Activated T-cell treated with anti-CD3 and anti-CD28 coated beads, Interleukin-2, amount 50 U/mL, for 4 hours (primary cell): ENCODE measurements around the gene NLRP5. TPM values are rescaled to one million over a fixed set of nuclear protein-coding genes. Genes with fewer than 3 reads are reported as not detected.
"Not testable (repeated sequence)": the region's sequence is repeated elsewhere in the genome, so short reads cannot be mapped to it uniquely, and the experiment has no call there.

Source experiments
- ATAC-seq, 2 donors: fragments of 200-7000 bp; cut with Tn5 transposase; one replicate each; pipeline ENCODE4 v1.10.0; 2021
- DNase-seq: peaks from one replicate; pipeline ENCODE4 v3.0.0-alpha.2; 2020
- H3K27me3 Mint-ChIP-seq: one replicate; pipeline ENCODE4 v1.8.0; 2021; ENCODE audit warnings: low read depth, mixed read lengths
- H3K36me3 Mint-ChIP-seq: one replicate; pipeline ENCODE4 v1.8.0; 2022; ENCODE audit warnings: mixed read lengths; ENCODE audit not compliant: insufficient read depth
- H3K4me1 Mint-ChIP-seq: one replicate; pipeline ENCODE4 v1.8.0; 2021; ENCODE audit warnings: low read depth, mixed read lengths
- H3K4me3 Mint-ChIP-seq: one replicate; pipeline ENCODE4 v1.8.0; 2021; ENCODE audit warnings: mild to moderate bottlenecking, moderate library complexity, mixed read lengths
- H3K9me3 Mint-ChIP-seq: one replicate; pipeline ENCODE4 v1.8.0; 2021; ENCODE audit warnings: mixed read lengths
- total RNA-seq, 3 donors: library from RNA; stranded (reverse); gene quantifications; one replicate each; pipeline ENCODE4 v1.2.1, GENCODE V29; 2021

Gene NLRP5
- total RNA-seq, 3 donors from 2014 or later, result not detected

DNA sequence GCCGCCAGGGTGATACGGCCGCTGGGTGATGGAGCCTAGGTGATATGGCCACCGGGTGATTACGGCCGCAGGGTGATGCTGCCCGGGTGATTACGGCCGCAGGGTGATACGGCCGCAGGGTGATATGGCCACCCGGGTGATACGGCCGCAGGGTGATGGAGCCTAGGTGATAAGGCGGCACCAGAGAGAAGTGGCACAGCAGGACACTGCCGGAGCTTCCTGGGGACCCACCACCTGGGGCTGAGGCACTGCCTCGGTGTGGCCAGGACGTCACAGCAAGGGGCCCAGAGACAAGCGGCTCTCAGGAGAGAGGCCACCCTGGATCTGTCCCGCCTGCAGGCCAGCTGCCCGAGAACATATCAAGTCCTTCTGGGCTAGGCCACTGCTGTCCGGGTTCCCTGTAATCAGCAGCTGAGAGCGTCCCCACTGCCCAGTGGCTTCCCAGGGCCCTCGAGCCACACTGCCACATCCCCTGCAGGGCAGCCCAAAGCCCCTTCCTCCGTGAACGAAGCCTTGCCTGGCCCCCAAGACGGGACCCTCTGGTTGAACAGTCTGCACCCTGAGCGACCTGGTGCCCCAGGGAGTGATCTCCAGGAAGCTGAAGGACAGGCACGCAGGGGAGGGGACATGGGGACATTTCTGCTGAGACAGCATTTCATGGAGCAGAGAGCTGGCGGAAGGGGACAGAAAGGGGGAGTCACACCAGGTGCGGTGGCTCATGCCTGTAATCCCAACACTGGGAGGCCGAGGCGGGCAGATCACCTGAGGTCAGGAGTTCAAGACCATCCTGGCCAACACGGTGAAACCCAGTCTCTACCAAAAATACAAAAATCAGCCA lies 112.4 kb downstream of the NLRP5 start:
- peaks cover 15% of the 10 kb centered on the region for H3K36me3 Mint-ChIP-seq
- no peak overlapping the region for H3K4me3 Mint-ChIP-seq
- no peaks in the 10 kb centered on the region for H3K27me3 Mint-ChIP-seq
- no peaks in the 10 kb centered on the region for H3K9me3 Mint-ChIP-seq
- no peaks in the 10 kb centered on the region for H3K4me1 Mint-ChIP-seq
- ATAC-seq (no peak), DNase-seq (no peak)

GRCh38 chr19:56099638-56100539 lies 113.3 kb downstream of the NLRP5 start:
- DNase-seq (no peak), ATAC-seq (no peak)
- H3K4me1 Mint-ChIP-seq, result peaks cover 2% of the 10 kb centered on the region
- no peak overlapping the region for H3K4me3 Mint-ChIP-seq
- H3K27me3 Mint-ChIP-seq, result no peaks in the 10 kb centered on the region
- peaks cover 12% of the 10 kb centered on the region for H3K36me3 Mint-ChIP-seq
- no peaks in the 10 kb centered on the region for H3K9me3 Mint-ChIP-seq

- no peaks in the 10 kb centered on the region for H3K9me3 Mint-ChIP-seq
- H3K4me1 Mint-ChIP-seq, result peaks cover 11% of the 10 kb centered on the region
- no peaks in the 10 kb centered on the region for H3K27me3 Mint-ChIP-seq
- ATAC-seq, result no peak
- no peak overlapping the region for H3K4me3 Mint-ChIP-seq
- DNase-seq, result no peak
- H3K36me3 Mint-ChIP-seq, result peaks cover 9% of the 10 kb centered on the region
Observed at GRCh38 chr19:56101095-56101494, 114.5 kb downstream of the NLRP5 start.

DNA sequence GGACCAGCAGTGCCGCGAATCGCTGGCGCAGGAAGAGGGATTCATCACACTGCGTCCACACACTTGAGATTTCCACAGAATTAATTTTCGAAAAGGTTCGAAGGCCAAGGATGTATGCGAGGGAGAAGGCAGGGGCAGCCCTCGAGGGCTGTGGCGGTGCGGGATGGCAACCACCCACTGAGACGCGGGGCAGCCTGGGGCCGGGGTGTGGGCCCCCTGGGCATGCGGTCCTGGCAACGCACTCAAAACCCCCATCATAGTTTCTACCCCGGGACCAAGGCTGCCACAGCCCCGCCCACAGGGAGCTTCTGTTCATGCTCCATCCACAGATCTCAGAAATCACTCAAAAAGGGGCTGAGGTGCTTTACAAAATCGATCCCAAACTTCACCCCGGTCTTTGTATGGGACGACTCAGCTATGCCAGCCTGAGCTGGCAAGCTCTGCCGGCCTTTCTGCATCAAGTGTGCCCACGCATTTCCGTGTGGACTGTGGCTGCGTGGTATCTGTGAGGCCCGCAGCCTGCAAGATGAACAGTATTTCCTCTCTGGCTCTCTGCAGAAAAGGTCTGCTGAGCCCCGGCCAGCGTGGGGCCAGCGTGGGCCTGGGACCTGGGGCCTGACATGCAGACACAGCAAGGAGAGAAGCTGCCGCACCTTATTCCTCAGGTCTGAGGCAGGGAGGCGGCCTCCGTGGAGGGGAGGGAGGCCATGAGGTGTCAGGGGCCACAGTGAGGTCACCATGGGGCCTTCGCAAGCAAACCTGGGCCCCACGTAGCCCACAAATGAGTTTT lies 115.4 kb downstream of the NLRP5 start:
- Mint-ChIP-seq H3K4me1 (peaks cover 17% of the 10 kb centered on the region), H3K4me3 (no peak overlapping the region), H3K9me3 (no peaks in the 10 kb centered on the region), H3K36me3 (peaks cover 14% of the 10 kb centered on the region), H3K27me3 (no peaks in the 10 kb centered on the region)
- no peak for DNase-seq
- ATAC-seq, result no peak

GRCh38 chr19:56103027-56103614 lies 116.5 kb downstream of the NLRP5 start:
- Mint-ChIP-seq H3K36me3 (peaks cover 14% of the 10 kb centered on the region), H3K9me3 (no peaks in the 10 kb centered on the region), H3K27me3 (no peaks in the 10 kb centered on the region), H3K4me3 (no peak overlapping the region), H3K4me1 (peaks cover 21% of the 10 kb centered on the region)
- ATAC-seq (no peak), DNase-seq (no peak)

DNA sequence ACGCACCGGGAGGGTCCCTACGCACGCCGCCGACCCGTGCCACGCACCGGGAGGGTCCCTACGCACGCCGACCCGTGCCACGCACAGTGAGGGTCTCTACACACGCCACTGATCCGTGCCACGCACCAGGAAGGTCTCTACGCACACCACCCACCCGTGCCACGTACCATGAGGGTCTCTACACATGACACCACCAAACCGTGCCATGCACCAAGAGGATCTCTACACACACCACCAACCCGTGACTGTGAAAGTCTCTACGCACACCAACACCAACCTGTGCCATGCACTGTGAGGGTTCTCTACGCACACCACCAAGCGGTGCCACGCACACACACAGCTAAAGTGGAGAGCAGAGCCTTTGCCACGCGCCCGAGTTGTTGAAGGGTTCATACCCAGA lies 117.8 kb downstream of the NLRP5 start:
- Mint-ChIP-seq H3K9me3 (no peaks in the 10 kb centered on the region), H3K36me3 (peaks cover 14% of the 10 kb centered on the region), H3K4me3 (no peak overlapping the region), H3K27me3 (no peaks in the 10 kb centered on the region), H3K4me1 (peaks cover 24% of the 10 kb centered on the region)
- ATAC-seq (no peak), DNase-seq (no peak)

DNA sequence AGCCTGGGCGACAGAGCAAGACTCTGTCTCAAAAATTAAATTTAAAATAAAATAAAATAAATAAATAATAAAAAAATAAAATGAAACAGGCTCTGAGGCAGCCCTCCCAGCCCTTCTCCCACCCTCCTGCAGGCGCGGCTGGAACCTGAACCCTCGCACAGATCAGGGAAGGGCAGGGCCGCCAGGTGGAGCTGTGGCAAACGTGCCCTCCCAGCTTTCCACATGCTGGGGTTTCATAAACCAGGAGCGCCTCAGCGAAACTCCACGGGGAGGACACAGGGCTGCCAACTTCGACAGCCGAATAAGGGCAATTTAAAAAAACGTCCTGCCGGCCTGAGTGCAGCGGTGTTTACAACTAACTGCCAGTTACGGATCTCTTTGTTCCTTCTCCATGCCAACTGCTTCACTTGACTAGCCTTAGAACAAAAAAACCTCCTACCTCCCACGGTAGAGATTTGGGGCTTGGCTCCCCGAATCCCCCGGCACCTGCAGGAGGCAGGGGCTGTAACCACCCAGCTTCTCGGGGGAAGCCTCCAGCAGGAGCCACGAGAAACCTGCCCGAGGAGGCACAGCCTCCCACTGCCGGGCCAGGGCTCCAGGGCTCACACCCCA lies 118.6 kb downstream of the NLRP5 start:
- Mint-ChIP-seq H3K36me3 (peaks cover 14% of the 10 kb centered on the region), H3K9me3 (no peaks in the 10 kb centered on the region), H3K4me3 (no peak overlapping the region), H3K27me3 (no peaks in the 10 kb centered on the region), H3K4me1 (peaks cover 26% of the 10 kb centered on the region)
- peak; percentile 73 to 76 for ATAC-seq
- peak; percentile 46 for DNase-seq

- H3K36me3 Mint-ChIP-seq, result peaks cover 14% of the 10 kb centered on the region
- peak overlapping the region; percentile 25 for H3K4me3 Mint-ChIP-seq
- not testable (repeated sequence) for H3K27me3 Mint-ChIP-seq, ATAC-seq, H3K9me3 Mint-ChIP-seq, DNase-seq
- peaks cover 31% of the 10 kb centered on the region for H3K4me1 Mint-ChIP-seq
Observed at GRCh38 chr19:56105831-56106396, 119.3 kb downstream of the NLRP5 start.

GRCh38 chr19:56106397-56106849 lies 119.8 kb downstream of the NLRP5 start:
- Mint-ChIP-seq H3K36me3 (peaks cover 12% of the 10 kb centered on the region), H3K9me3 (no peaks in the 10 kb centered on the region), H3K4me1 (peaks cover 31% of the 10 kb centered on the region), H3K27me3 (no peaks in the 10 kb centered on the region), H3K4me3 (peak overlapping the region; percentile 25)
- DNase-seq, result no peak
- ATAC-seq, result no peak

DNA sequence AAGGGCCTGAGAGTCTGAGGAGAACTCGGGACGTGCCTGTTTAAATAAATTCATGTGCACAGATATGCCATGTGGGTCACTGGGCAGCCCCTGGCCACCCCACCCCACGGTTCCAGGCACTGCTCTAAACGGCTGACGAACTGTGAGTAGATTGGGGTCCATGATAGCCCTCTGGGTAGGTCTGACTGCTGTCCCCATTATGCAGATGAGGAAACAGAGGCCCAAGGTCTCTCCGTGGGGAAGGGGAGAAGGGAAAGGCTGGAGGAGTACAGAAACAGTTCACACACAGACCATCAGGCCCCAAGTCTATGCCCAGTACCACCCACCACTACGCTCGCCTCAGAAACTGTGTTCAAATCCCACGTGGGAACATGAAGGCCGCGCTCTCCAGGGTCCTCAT lies 120.4 kb downstream of the NLRP5 start:
- peaks cover 34% of the 10 kb centered on the region for H3K4me1 Mint-ChIP-seq

DNA sequence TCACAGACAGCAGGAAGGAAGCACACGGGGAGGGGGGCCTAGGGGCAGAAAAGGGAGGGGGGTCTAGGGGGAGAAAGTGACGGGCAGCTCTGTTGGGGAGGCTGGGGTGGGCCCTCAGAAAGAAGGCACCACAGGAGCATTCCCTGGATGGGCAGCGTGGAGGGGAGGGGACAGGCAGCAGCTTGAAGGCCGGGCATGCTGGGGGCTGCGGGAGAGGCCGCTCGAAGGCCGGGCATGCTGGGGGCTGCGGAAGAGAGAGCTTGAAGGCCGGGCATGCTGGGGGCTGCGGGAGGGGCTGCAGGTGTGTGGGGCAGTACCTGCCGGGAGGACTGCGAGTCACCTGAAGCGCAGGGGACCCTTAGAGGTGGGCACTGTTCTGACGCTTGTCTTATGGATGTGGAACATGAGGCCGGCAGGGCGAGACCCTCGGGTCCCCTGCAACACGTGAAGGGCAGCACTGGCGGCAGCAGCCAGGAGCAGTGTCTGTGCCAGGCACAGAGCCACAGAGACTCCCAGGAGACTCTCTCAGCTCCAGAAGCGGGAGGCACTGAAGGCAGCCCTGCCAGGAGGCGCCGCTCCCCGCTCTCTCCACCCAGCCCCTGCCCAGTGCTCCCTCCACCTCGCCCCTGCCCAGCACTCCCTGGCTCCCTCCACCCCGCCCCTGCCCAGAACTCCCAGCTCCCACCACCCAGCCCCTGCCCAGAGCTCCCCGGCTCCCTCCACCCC lies 121.2 kb downstream of the NLRP5 start:
- no peaks in the 10 kb centered on the region for H3K27me3 Mint-ChIP-seq
- DNase-seq (no peak), ATAC-seq (no peak)
- no peak overlapping the region for H3K4me3 Mint-ChIP-seq
- peaks cover 41% of the 10 kb centered on the region for H3K4me1 Mint-ChIP-seq
- H3K9me3 Mint-ChIP-seq, result no peaks in the 10 kb centered on the region
- peaks cover 7% of the 10 kb centered on the region for H3K36me3 Mint-ChIP-seq

More for the DNA sequence above, 120.4 kb downstream of the NLRP5 start:
- no peak for ATAC-seq
- H3K4me3 Mint-ChIP-seq, result no peak overlapping the region
- no peaks in the 10 kb centered on the region for H3K9me3 Mint-ChIP-seq
- no peaks in the 10 kb centered on the region for H3K27me3 Mint-ChIP-seq
- DNase-seq, result no peak
- H3K36me3 Mint-ChIP-seq, result peaks cover 9% of the 10 kb centered on the region

DNA sequence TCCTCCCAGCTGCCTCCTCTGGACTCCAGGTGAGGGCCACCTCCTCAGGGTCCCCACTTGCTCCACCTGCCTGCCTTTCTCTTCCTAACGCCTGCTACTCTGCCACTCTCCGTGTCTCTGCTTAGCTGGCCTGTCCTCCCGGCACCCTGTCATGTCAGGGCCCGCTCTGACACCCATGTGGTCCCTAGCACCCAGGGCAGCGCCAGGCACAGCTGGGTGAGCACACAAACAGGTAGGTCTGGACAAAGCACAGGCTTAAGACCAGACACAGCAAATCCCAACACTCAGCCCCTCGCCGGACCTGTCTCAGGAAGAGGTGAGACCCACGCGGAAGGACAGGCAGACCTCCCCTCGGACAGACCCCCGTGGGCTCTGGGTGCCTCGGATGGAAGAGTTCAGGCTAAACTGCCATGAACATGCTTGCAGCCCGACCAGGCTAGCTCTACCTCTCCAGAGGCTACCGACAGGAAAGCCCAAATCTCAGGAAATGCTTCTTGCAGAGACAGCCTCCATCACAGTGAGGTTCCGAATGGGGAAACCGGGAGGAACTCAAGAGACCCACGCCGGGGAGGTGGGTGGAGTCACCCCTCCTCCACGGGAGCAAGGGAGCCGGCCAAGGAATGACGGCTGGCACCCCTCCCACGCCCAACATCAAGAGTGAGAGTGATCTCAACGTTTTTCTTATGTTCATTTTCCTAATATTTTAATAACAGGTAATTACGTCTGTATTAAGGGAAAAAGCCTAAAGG lies 122.0 kb downstream of the NLRP5 start:
- no peak for ATAC-seq
- H3K27me3 Mint-ChIP-seq, result no peaks in the 10 kb centered on the region
- peaks cover 7% of the 10 kb centered on the region for H3K36me3 Mint-ChIP-seq

More for the DNA sequence above, 122.0 kb downstream of the NLRP5 start:
- DNase-seq, result no peak
- no peak overlapping the region for H3K4me3 Mint-ChIP-seq
- H3K9me3 Mint-ChIP-seq, result no peaks in the 10 kb centered on the region
- peaks cover 48% of the 10 kb centered on the region for H3K4me1 Mint-ChIP-seq
